ENCODE data around the gene MINDY4. TPM values are rescaled to one million over a fixed set of nuclear protein-coding genes. Genes with fewer than 3 reads are reported as not detected.

MINDY4 gene
- total and polyA plus RNA-seq, 2 of the 8 experiments (the other 6 are each of a cell fraction or from before 2014, with no cell fraction given), result 1.3 to 3.6 TPM

DNA sequence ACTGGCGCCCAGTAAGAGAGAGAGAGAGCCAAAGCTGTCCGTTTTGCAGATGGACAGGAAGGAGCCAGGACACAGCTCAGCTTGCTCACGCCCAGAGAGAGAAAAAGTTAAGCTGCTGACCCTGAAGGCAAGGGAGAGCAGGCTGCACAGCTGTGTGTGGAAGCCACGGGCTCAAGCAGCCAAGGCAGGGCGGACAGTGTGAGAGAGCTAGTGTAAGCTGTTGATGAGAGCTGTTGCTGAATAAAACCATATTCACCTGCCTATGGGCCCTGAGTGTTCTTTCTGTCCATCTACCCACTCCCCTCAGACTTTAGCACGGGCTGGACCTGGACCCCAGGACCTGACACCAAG is 13.9 kb upstream of the MINDY4 start:
- POLR2A ChIA-PET (ENCODE audit: partially characterized antibody), result no interaction called here

More for the DNA sequence above, 13.9 kb upstream of the MINDY4 start:
- H3K18ac ChIP-seq (ENCODE audit: extremely low read depth, low read length), result no peak overlapping the region
- no peak overlapping the region for H4K91ac ChIP-seq (replicated peaks; ENCODE audit: insufficient read length, low read length)
- DNase-seq (ENCODE audit: low read depth in 1 of 2, low spot score in 2 of 2) (no peak), FAIRE-seq (no peak)
- no peak overlapping the region for H2BK20ac ChIP-seq (ENCODE audit: low read length)
- H3K79me2 ChIP-seq (ENCODE audit: control insufficient read depth in 1 of 2, insufficient read depth in 2 of 2, low read length in 2 of 2), result no peaks in the 10 kb centered on the region
- H4K5ac ChIP-seq (ENCODE audit: insufficient read length, low read depth, low read length), result no peak overlapping the region
- TF ChIP-seq SUZ12 (IDR thresholded peaks at IDR 0.05; ENCODE audit: low read length) (no peak), SP1 (IDR thresholded peaks at IDR 0.05; ENCODE audit: low read depth, low read length) (no peak), POLR2A (IDR thresholded peaks at IDR 0.05; ENCODE audit: control extremely low read depth in 1 of 2, low read depth in 2 of 2, low read length in 2 of 2) (no peak)
- H3K56ac ChIP-seq (replicated peaks; ENCODE audit: insufficient read length, low read depth, low read length), result no peak overlapping the region
- CTCF ChIA-PET (ENCODE audit: partially characterized antibody), result interaction anchor here (0.7 to 3.9 kb wide), 3 partner anchors 11 to 184 kb away, joined by 3 to 19 read pairs (median 7); no protein-coding TSS in a partner anchor
- H3K4me3 ChIP-seq (ENCODE audit: extremely low read depth in 1 of 4, insufficient read depth in 2 of 4, low read depth in 3 of 4, low read length in 4 of 4), result no peak overlapping the region
- no peaks in the 10 kb centered on the region for H3K4me1 ChIP-seq (replicated peaks in 1 of 4; ENCODE audit: control insufficient read depth in 3 of 4, insufficient read depth in 4 of 4, low read length in 3 of 4)
- H3K23me2 ChIP-seq (ENCODE audit: low read depth, low read length), result peaks cover 6% of the 10 kb centered on the region; the same call in 1 of the 2 replicates
- no peak overlapping the region for H3K27ac ChIP-seq (ENCODE audit: low read depth, low read length)
- no peak overlapping the region for H2AFZ ChIP-seq (ENCODE audit: low read length)
- H3K36me3 ChIP-seq (ENCODE audit: control insufficient read depth in 2 of 4, insufficient read depth in 4 of 4, low read length in 3 of 4), result no peaks in the 10 kb centered on the region
- no peak overlapping the region for H3K9ac ChIP-seq (replicated peaks in 1 of 4; ENCODE audit: extremely low read depth in 1 of 4, low read depth in 3 of 4, low read length in 3 of 4)
- no peak overlapping the region for H3K4ac ChIP-seq (replicated peaks; ENCODE audit: insufficient read length, low read depth, low read length)
- no peak overlapping the region for H3K4me2 ChIP-seq (ENCODE audit: insufficient read depth in 1 of 2, low read depth in 2 of 2, low read length in 2 of 2)
- WGBS, 2 experiments (ENCODE audit: extremely low coverage in 1 of 2, insufficient coverage in 1 of 2, insufficient read length in 1 of 2, insufficient replicate concordance in 2 of 2, low coverage in 1 of 2, low lambda C conversion rate in 2 of 2, missing lambda C conversion rate in 1 of 2), result 82% methylated on average over 6 of the region's 6 CpGs; no CpG with 5 or more reads in 1 of the 2 experiments
- no peak overlapping the region for H2BK5ac ChIP-seq (ENCODE audit: low read depth, low read length)
- H3K27me3 ChIP-seq (replicated peaks in 1 of 4; ENCODE audit: control insufficient read depth in 3 of 4, extremely low read depth in 1 of 4, insufficient read depth in 3 of 4, low read length in 3 of 4), result no peaks in the 10 kb centered on the region; a peak in 1 of 7 replicates
- H2AK5ac ChIP-seq (ENCODE audit: low read depth, low read length), result no peak overlapping the region
- no peak overlapping the region for H4K8ac ChIP-seq (ENCODE audit: extremely low read depth, insufficient read depth, low read length)
- H2BK15ac ChIP-seq (ENCODE audit: low read length), result no peak overlapping the region
- no peak overlapping the region for H3K23ac ChIP-seq (ENCODE audit: insufficient read length)
- no peak overlapping the region for H2BK12ac ChIP-seq (ENCODE audit: low read depth, low read length)
- no peak overlapping the region for H2BK120ac ChIP-seq (replicated peaks; ENCODE audit: low read depth, low read length)
- H3K9me3 ChIP-seq (ENCODE audit: insufficient read depth in 2 of 2, low read depth in 1 of 2, low read length in 1 of 2), result no peaks in the 10 kb centered on the region
- H3K79me1 ChIP-seq (ENCODE audit: low read depth, low read length), result no peaks in the 10 kb centered on the region
- peaks cover 0 to 3% of the 10 kb centered on the region in 2 experiments for H4K20me1 ChIP-seq (replicated peaks in 1 of 2; ENCODE audit: control insufficient read depth in 1 of 2, insufficient read depth in 2 of 2, low read length in 2 of 2)
- H3K14ac ChIP-seq (ENCODE audit: insufficient read length), result no peak overlapping the region

Measured in H1 (cell line).